Ovary (tissue), 9 donors: ENCODE data around the gene LYL1. TPM values are rescaled to one million over a fixed set of nuclear protein-coding genes. Genes with fewer than 3 reads are reported as not detected.

Source experiments
- DNase-seq, 5 donors: peaks; one replicate each; pipeline ENCODE4 v3.0.0-alpha.2; 2019 to 2020
- H3K27ac ChIP-seq, 2 donors: fragments of 200-600 bp; one replicate each; pipeline versions ENCODE4 v1.5.1 to v1.8.0; 2019 to 2022
- H3K27me3 ChIP-seq: fragments of 200-600 bp; one replicate; pipeline ENCODE4 v1.8.0; 2022
- H3K36me3 ChIP-seq: fragments of 200-600 bp; sonication (generic); one replicate; pipeline ENCODE4 v1.5.1; 2019
- H3K4me1 ChIP-seq: one replicate; pipeline ENCODE4 v1.8.1; 2013; ENCODE audit warnings: mild to moderate bottlenecking, moderate library complexity; ENCODE audit not compliant: insufficient read depth
- H3K4me3 ChIP-seq: fragments of 200-600 bp; sonication (generic); one replicate; pipeline ENCODE4 v1.5.1; 2017
- H3K9me3 ChIP-seq, 2 donors: fragments of 200-600 bp in 1 of 2; sonication (generic) in 1 of 2; one replicate each; pipeline versions ENCODE4 v1.5.1 to v1.8.1; 2013 to 2019; ENCODE audit warnings: mild to moderate bottlenecking in 1 of 2, moderate library complexity in 1 of 2
- CTCF ChIP-seq, 3 donors: fragments of 450-650 bp in 2 of 3; fragments of 200-600 bp in 1 of 3; IDR thresholded peaks; one replicate each; pipeline versions ENCODE4 v1.5.1 to v1.8.0; 2016 to 2022; ENCODE audit warnings: antibody characterized with exemption in 3 of 3, mild to moderate bottlenecking in 1 of 3
- EP300 ChIP-seq: sonication (generic); formaldehyde crosslinking; IDR thresholded peaks from one replicate; pipeline ENCODE4 v1.6.1; 2017; ENCODE audit warnings: antibody characterized with exemption
- POLR2A ChIP-seq: fragments of 450-650 bp; IDR thresholded peaks from one replicate; pipeline ENCODE4 v1.6.1; 2017; ENCODE audit warnings: antibody characterized with exemption, mild to moderate bottlenecking, moderate library complexity
- WGBS, 3 donors: extraction: QIAGEN DNeasy Blood & Tissue Kit in 1 of 3; methylation state at CpG; one replicate each; pipeline versions ENCODE4 v1.1.5 to v1.1.7; 2013 to 2017; 5-methylcytosine and 5-hydroxymethylcytosine counted together
- intact Hi-C, 4 donors: fragments of 100-400 bp; cut with DNase I; formaldehyde crosslinking; loops; one replicate each; pipeline versions ENCODE4 v1.11.0 to v1.15.1; 2022 to 2023
- polyA plus RNA-seq, 2 donors: library from polyadenylated mRNA; stranded (reverse); fragments of 200-250 nt in 1 of 2; fragments of 350-450 nt in 1 of 2; fragmentation: Illumina TruSeq in 1 of 2; extraction: RNeasy Lipid Tissue Mini Kit (QIAGEN cat#74804) in 1 of 2; gene quantifications; one replicate each; pipeline ENCODE4 v1.2.3, GENCODE V29; 2013 to 2014
- total RNA-seq, 7 donors: library from RNA; depleted of rRNA in 2 of 7; stranded (reverse); fragments of >200 nt in 2 of 7; fragmentation: NEBNext Ultra II Directional in 3 of 7; extraction: Animal tissue kit (Norgen Biotek cat#: 25700) in 3 of 7; gene quantifications; one replicate each; pipeline versions ENCODE4 v1.1.0 to v1.2.4, GENCODE V29; 2016 to 2023
- donor health status: DM: no; HTN: no; CAD: no; lungs with moderate emphysema.
- donor health status: DM: no; HTN: no; CAD: no.
- donor health status: Bipolar disorder and iron deficiency.
- donor health status: DM: yes; HTN: yes; CAD: no.
- donor health status: DM: no; HTN: no; CAD: no.
- donor health status: DM: yes; HTN: yes; CAD: no.

LYL1 gene
- total and polyA plus RNA-seq, 9 donors, result 0.90 to 7.4 (median 5.0) TPM

DNA sequence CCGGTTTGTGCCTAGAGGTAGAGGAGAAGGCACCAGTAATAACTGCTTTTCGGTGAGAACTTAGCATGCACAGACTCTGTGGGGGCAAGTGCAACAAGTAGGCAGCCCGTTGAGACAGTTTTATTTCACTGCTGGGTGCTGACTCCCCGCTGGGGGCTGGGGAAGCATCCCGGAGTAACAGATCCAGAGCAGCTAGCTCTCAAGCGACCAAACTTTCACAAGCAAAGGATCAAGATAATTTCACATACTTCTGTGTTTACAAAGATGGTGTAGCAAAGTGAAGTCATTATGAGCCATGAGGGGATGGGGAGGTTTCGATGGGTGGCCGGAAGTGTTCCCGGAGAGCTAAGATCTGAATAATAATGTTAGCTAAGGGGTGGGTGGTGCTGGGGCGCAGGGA, 18.2 kb upstream of the LYL1 start:
- no peak overlapping the region for H3K27ac ChIP-seq
- no peak overlapping the region for H3K4me3 ChIP-seq
- 65 to 73% (median 73%) methylated on average over 10 of the region's 10 CpGs for WGBS, 3 donors
- intact Hi-C loops, result no loop called here
- DNase-seq, result no peak
- no peaks in the 10 kb centered on the region for H3K36me3 ChIP-seq
- no peaks in the 10 kb centered on the region for H3K27me3 ChIP-seq
- no peak for TF ChIP-seq CTCF (IDR thresholded peaks at IDR 0.05)
- no peak for TF ChIP-seq EP300
- no peak for TF ChIP-seq POLR2A
- H3K4me1 ChIP-seq, result peaks cover 10% of the 10 kb centered on the region
- H3K9me3 ChIP-seq, result no peaks in the 10 kb centered on the region

- H3K4me3 ChIP-seq, result no peak overlapping the region
- TF ChIP-seq CTCF (IDR thresholded peaks at IDR 0.05) (no peak), EP300 (no peak), POLR2A (no peak)
- H3K9me3 ChIP-seq, result no peaks in the 10 kb centered on the region
- 63 to 77% (median 73%) methylated on average over 9 of the region's 9 CpGs for WGBS, 3 donors
- no peaks in the 10 kb centered on the region for H3K36me3 ChIP-seq
- H3K4me1 ChIP-seq, result peaks cover 13% of the 10 kb centered on the region
- H3K27me3 ChIP-seq, result no peaks in the 10 kb centered on the region
- intact Hi-C loops, result no loop called here
- DNase-seq, result no peak
- no peak overlapping the region for H3K27ac ChIP-seq
Observed at GRCh38 chr19:13120031-13120430, 17.4 kb upstream of the LYL1 start.

GRCh38 chr19:13119627-13120026, 17.0 kb upstream of the LYL1 start:
- Histone ChIP-seq H3K9me3 (no peaks in the 10 kb centered on the region), H3K27ac (no peak overlapping the region), H3K36me3 (no peaks in the 10 kb centered on the region), H3K4me1 (peaks cover 13% of the 10 kb centered on the region), H3K27me3 (no peaks in the 10 kb centered on the region), H3K4me3 (no peak overlapping the region)
- no peak for DNase-seq
- intact Hi-C loops, result no loop called here
- no peak for TF ChIP-seq EP300
- TF ChIP-seq POLR2A, result no peak
- no peak for TF ChIP-seq CTCF (IDR thresholded peaks at IDR 0.05)
- WGBS, 3 donors, result 74 to 84% (median 76%) methylated on average over 8 of the region's 8 CpGs

- intact Hi-C loops, result no loop called here
- H3K9me3 ChIP-seq, result no peaks in the 10 kb centered on the region
- H3K27me3 ChIP-seq, result no peaks in the 10 kb centered on the region
- 1% methylated on average over 41 to 57 of the region's 57 CpGs for WGBS, 3 donors
- peaks cover 13% of the 10 kb centered on the region for H3K4me1 ChIP-seq
- no peaks in the 10 kb centered on the region for H3K36me3 ChIP-seq
- H3K4me3 ChIP-seq, result peak overlapping the region; percentile 96
- H3K27ac ChIP-seq, result peak overlapping the region in 1 of 2 donors; percentile 66
- DNase-seq, result peak in 4 of 5 donors; percentile 52 to 72 (median 72)
- TF ChIP-seq CTCF (IDR thresholded peaks at IDR 0.05), result no peak
- no peak for TF ChIP-seq EP300
- no peak for TF ChIP-seq POLR2A
Observed at GRCh38 chr19:13118424-13119193, 16.0 kb upstream of the LYL1 start.
